Lower lobe of right lung (tissue), 2 donors: ENCODE results near the gene RASAL3. TPM values are rescaled to one million over a fixed set of nuclear protein-coding genes. Genes with fewer than 3 reads are reported as not detected.

Source experiments
- ATAC-seq, 2 donors: fragments of 200-7000 bp; cut with Tn5 transposase; one replicate each; pipeline ENCODE4 v1.9.1; 2020 to 2022; ENCODE audit warnings: mild to moderate bottlenecking in 2 of 2, moderate library complexity in 2 of 2
- DNase-seq: peaks from one replicate; pipeline ENCODE4 v3.0.0-alpha.2; 2020
- H3K27ac ChIP-seq: fragments of 200-600 bp; one replicate; pipeline ENCODE4 v1.8.0; 2022
- H3K27me3 ChIP-seq: fragments of 200-600 bp; one replicate; pipeline ENCODE4 v1.8.0; 2022; ENCODE audit warnings: low read depth
- H3K36me3 ChIP-seq: fragments of 200-600 bp; one replicate; pipeline ENCODE4 v1.8.0; 2022; ENCODE audit warnings: mild to moderate bottlenecking
- H3K4me1 ChIP-seq: fragments of 200-600 bp; one replicate; pipeline ENCODE4 v1.8.0; 2022
- H3K4me3 ChIP-seq: fragments of 200-600 bp; one replicate; pipeline ENCODE4 v1.8.0; 2022; ENCODE audit warnings: mild to moderate bottlenecking
- H3K9me3 ChIP-seq: fragments of 200-600 bp; one replicate; pipeline ENCODE4 v1.8.0; 2022
- CTCF ChIP-seq: fragments of 200-600 bp; IDR thresholded peaks from one replicate; pipeline ENCODE4 v1.8.0; 2022; ENCODE audit warnings: antibody characterized with exemption, mild to moderate bottlenecking
- intact Hi-C: fragments of 100-400 bp; cut with DNase I; formaldehyde crosslinking; loops from one replicate; pipeline ENCODE4 v1.11.0; 2022
- total RNA-seq: library from RNA; stranded (reverse); fragmentation: NEBNext Ultra II Directional; extraction: Animal tissue kit (Norgen Biotek cat#: 25700); gene quantifications from one replicate; pipeline ENCODE4 v1.2.1, GENCODE V29; 2021
- donor health status: DM: no; HTN: yes; CAD: no; lungs with severe emphysema.

The RASAL3 gene
- total RNA-seq, 1 donor from 2014 or later: 15.0 TPM

- no peak for DNase-seq
- no peak for ATAC-seq
- no peak for TF ChIP-seq CTCF
- H3K27me3 ChIP-seq: peaks cover 37% of the 10 kb centered on the region
- H3K4me1 ChIP-seq: no peaks in the 10 kb centered on the region
- H3K4me3 ChIP-seq: no peak overlapping the region
- no peaks in the 10 kb centered on the region for H3K9me3 ChIP-seq
- intact Hi-C loops: no loop called here
- no peaks in the 10 kb centered on the region for H3K36me3 ChIP-seq
- H3K27ac ChIP-seq: no peak overlapping the region
Measured at GRCh38 chr19:15506074-15506571, 41.8 kb upstream of the RASAL3 start.

DNA sequence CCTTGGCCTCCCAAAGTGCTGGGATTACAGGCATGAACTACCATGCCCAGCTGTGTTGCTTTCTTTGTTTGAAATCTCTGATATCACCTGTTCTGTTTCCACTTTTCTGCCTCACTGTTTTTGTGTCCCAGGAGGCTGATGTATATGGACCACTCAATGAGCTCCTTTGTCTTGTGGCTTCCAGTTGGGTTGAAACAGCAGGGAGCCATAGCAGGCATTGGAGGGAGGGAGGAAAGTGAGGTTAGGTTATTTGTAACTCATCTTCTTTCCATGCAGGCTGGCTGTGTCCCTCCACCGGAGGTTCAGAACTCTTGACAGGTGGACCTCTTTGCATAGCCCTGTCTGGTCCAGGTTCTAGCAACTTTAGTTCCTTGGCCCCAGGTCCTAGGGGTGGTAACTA lies 37.9 kb upstream of the RASAL3 start:
- Histone ChIP-seq H3K4me3 (no peak overlapping the region), H3K27ac (no peak overlapping the region), H3K9me3 (no peaks in the 10 kb centered on the region), H3K4me1 (no peaks in the 10 kb centered on the region), H3K27me3 (peaks cover 6% of the 10 kb centered on the region), H3K36me3 (no peaks in the 10 kb centered on the region)
- DNase-seq (no peak), ATAC-seq (no peak)
- intact Hi-C loops: no loop called here
- no peak for TF ChIP-seq CTCF

DNA sequence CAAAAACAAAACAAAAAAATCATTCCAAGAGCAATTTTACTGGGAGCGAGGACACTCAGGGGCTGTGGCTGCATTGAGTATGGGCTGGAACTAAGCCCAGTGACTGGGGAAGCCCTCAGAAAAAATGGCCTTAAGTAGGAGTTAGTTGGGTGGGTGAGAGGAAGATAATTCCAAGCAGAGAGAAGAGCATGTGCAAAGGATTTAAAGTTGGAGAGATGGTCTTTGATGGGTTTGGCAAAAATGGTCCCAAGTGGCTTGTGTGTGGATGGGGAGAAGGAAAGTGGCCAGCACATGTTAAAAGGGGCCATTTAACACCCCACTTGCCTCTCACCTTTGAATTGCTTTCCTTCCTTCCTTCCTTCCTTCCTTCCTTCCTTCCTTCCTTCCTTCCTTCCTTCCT lies 37.3 kb upstream of the RASAL3 start:
- ATAC-seq (no peak), DNase-seq (no peak)
- H3K27me3 ChIP-seq: peaks cover 6% of the 10 kb centered on the region
- intact Hi-C loops: no loop called here
- H3K27ac ChIP-seq: no peak overlapping the region
- H3K4me1 ChIP-seq: no peaks in the 10 kb centered on the region
- H3K4me3 ChIP-seq: no peak overlapping the region
- no peak for TF ChIP-seq CTCF
- H3K36me3 ChIP-seq: no peaks in the 10 kb centered on the region
- no peaks in the 10 kb centered on the region for H3K9me3 ChIP-seq

- Histone ChIP-seq H3K4me1 (no peaks in the 10 kb centered on the region), H3K9me3 (no peaks in the 10 kb centered on the region), H3K4me3 (no peak overlapping the region), H3K27ac (no peak overlapping the region), H3K27me3 (no peaks in the 10 kb centered on the region), H3K36me3 (no peaks in the 10 kb centered on the region)
- TF ChIP-seq CTCF: no peak
- no peak for DNase-seq
- ATAC-seq: no peak
- intact Hi-C loops: no loop called here
Measured at GRCh38 chr19:15498910-15499309, 34.6 kb upstream of the RASAL3 start.

DNA sequence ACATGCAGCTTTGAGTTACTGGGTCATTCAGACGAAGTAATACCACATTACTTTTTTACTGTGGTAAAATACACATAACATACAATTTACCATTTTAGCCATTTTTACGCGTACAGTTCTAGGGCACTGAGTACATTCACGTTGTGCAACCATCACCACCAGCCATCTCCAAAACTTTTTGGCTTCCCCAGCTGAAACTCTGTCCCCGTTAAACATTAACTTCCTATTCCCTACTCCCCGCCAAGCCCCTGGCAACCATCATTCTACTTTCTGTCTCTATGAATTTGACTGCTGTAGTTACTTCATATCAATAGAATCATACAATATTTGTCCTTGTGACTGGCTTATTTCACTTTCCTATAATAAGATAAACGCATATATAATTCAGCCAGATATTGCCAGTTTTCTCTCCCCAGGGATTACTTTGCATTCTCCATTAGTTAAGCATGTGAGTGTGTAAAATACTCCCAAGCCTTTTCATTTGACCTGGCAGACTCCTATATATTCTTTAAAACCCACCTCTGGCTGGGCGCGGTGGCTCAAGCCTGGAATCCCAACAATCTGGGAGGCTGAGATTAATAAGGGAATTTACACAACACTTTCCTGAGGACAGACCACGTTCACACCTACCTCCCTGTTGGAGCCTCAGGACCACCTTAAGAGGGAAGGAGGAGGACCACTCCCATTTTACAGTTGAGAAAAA lies 34.0 kb upstream of the RASAL3 start:
- Histone ChIP-seq H3K9me3 (no peaks in the 10 kb centered on the region), H3K36me3 (no peaks in the 10 kb centered on the region), H3K27me3 (no peaks in the 10 kb centered on the region), H3K27ac (no peak overlapping the region), H3K4me3 (no peak overlapping the region), H3K4me1 (no peaks in the 10 kb centered on the region)
- TF ChIP-seq CTCF: no peak
- DNase-seq (no peak), ATAC-seq (no peak)
- intact Hi-C loops: no loop called here
